BLaER1 (cell line): Measurements from ENCODE around the gene SLC6A12.
A peak's percentile ranks its signal among the peaks of the same experiment; 100 is the strongest.

Experiments
- H3K27ac ChIP-seq: shearing (Covaris generic); formaldehyde crosslinking; 2 replicates; pipeline ENCODE4 v1.8.1; 2022
- H3K27me3 ChIP-seq: shearing (Covaris generic); formaldehyde crosslinking; 2 replicates; pipeline ENCODE4 v1.8.1; 2022
- H3K36me3 ChIP-seq: shearing (Covaris generic); formaldehyde crosslinking; 2 replicates; pipeline ENCODE4 v1.8.1; 2022
- H3K4me1 ChIP-seq: shearing (Covaris generic); formaldehyde crosslinking; 2 replicates; pipeline ENCODE4 v1.8.1; 2022
- H3K4me2 ChIP-seq: shearing (Covaris generic); formaldehyde crosslinking; 2 replicates; pipeline ENCODE4 v1.8.1; 2022
- H3K4me3 ChIP-seq: shearing (Covaris generic); formaldehyde crosslinking; 2 replicates; pipeline ENCODE4 v1.8.1; 2022
- H3K9ac ChIP-seq: shearing (Covaris generic); formaldehyde crosslinking; 2 replicates; pipeline ENCODE4 v1.8.1; 2022
- H3K9me3 ChIP-seq: shearing (Covaris generic); formaldehyde crosslinking; 2 replicates; pipeline ENCODE4 v1.8.1; 2022
- H4K20me1 ChIP-seq: shearing (Covaris generic); formaldehyde crosslinking; 2 replicates; pipeline ENCODE4 v1.8.1; 2022
- Cebpa-rat ChIP-seq: shearing (Covaris generic); IDR thresholded peaks from 2 replicates; pipeline ENCODE4 v1.8.1; 2022

The SLC6A12 gene

GRCh38 chr12:157644-158043, 56.3 kb downstream of the SLC6A12 start:
- Histone ChIP-seq H3K9ac (no peak overlapping the region), H3K4me2 (no peak overlapping the region), H3K27ac (no peak overlapping the region), H3K36me3 (no peaks in the 10 kb centered on the region), H3K9me3 (no peaks in the 10 kb centered on the region), H3K27me3 (no peaks in the 10 kb centered on the region), H4K20me1 (no peaks in the 10 kb centered on the region), H3K4me1 (peaks cover 25% of the 10 kb centered on the region), H3K4me3 (no peak overlapping the region)
- TF ChIP-seq Cebpa-rat: no peak

GRCh38 chr12:156945-157344, 57.0 kb downstream of the SLC6A12 start:
- Histone ChIP-seq H4K20me1 (no peaks in the 10 kb centered on the region), H3K27me3 (no peaks in the 10 kb centered on the region), H3K27ac (no peak overlapping the region), H3K36me3 (no peaks in the 10 kb centered on the region), H3K4me1 (peaks cover 27% of the 10 kb centered on the region), H3K9me3 (no peaks in the 10 kb centered on the region), H3K4me2 (no peak overlapping the region), H3K9ac (no peak overlapping the region), H3K4me3 (no peak overlapping the region)
- TF ChIP-seq Cebpa-rat: no peak

GRCh38 chr12:155646-156045, 58.3 kb downstream of the SLC6A12 start:
- no peak overlapping the region for H3K27ac ChIP-seq
- H3K4me2 ChIP-seq: peak overlapping the region; percentile 18; the same call in 1 of the 2 replicates
- no peak for TF ChIP-seq Cebpa-rat
- no peaks in the 10 kb centered on the region for H4K20me1 ChIP-seq
- peaks cover 27% of the 10 kb centered on the region for H3K4me1 ChIP-seq
- no peaks in the 10 kb centered on the region for H3K9me3 ChIP-seq
- no peaks in the 10 kb centered on the region for H3K36me3 ChIP-seq
- H3K4me3 ChIP-seq: no peak overlapping the region
- no peak overlapping the region for H3K9ac ChIP-seq
- no peaks in the 10 kb centered on the region for H3K27me3 ChIP-seq

GRCh38 chr12:155006-155405, 59.0 kb downstream of the SLC6A12 start:
- no peak for TF ChIP-seq Cebpa-rat
- Histone ChIP-seq H3K9ac (no peak overlapping the region), H3K27ac (no peak overlapping the region), H3K27me3 (no peaks in the 10 kb centered on the region), H3K4me1 (peaks cover 27% of the 10 kb centered on the region), H3K9me3 (no peaks in the 10 kb centered on the region), H3K36me3 (no peaks in the 10 kb centered on the region), H3K4me2 (no peak overlapping the region), H4K20me1 (no peaks in the 10 kb centered on the region), H3K4me3 (no peak overlapping the region)

GRCh38 chr12:154058-154457, 59.9 kb downstream of the SLC6A12 start:
- Histone ChIP-seq H3K36me3 (no peaks in the 10 kb centered on the region), H3K4me1 (peaks cover 27% of the 10 kb centered on the region), H3K9me3 (no peaks in the 10 kb centered on the region), H3K27me3 (no peaks in the 10 kb centered on the region), H3K4me2 (peak overlapping the region; percentile 34; the same call in 1 of the 2 replicates), H3K4me3 (no peak overlapping the region), H4K20me1 (no peaks in the 10 kb centered on the region), H3K9ac (no peak overlapping the region), H3K27ac (no peak overlapping the region; the same call in 1 of the 2 replicates)
- no peak for TF ChIP-seq Cebpa-rat

GRCh38 chr12:153080-153746, 60.7 kb downstream of the SLC6A12 start:
- H3K9ac ChIP-seq: no peak overlapping the region
- no peaks in the 10 kb centered on the region for H3K9me3 ChIP-seq
- no peak overlapping the region; the same call in 1 of the 2 replicates for H3K27ac ChIP-seq
- peaks cover 27% of the 10 kb centered on the region for H3K4me1 ChIP-seq
- peak overlapping the region; percentile 34; the same call in 1 of the 2 replicates for H3K4me2 ChIP-seq
- TF ChIP-seq Cebpa-rat: no peak
- H3K36me3 ChIP-seq: no peaks in the 10 kb centered on the region
- H4K20me1 ChIP-seq: no peaks in the 10 kb centered on the region
- no peaks in the 10 kb centered on the region for H3K27me3 ChIP-seq
- no peak overlapping the region for H3K4me3 ChIP-seq

- Histone ChIP-seq H4K20me1 (no peaks in the 10 kb centered on the region), H3K9me3 (no peaks in the 10 kb centered on the region), H3K9ac (no peak overlapping the region), H3K27me3 (no peaks in the 10 kb centered on the region), H3K4me1 (peaks cover 27% of the 10 kb centered on the region), H3K4me2 (no peak overlapping the region), H3K27ac (no peak overlapping the region), H3K4me3 (no peak overlapping the region), H3K36me3 (no peaks in the 10 kb centered on the region)
- TF ChIP-seq Cebpa-rat: no peak
These were observed 61.5 kb downstream of the SLC6A12 start for GRCh38 chr12:152440-152839.

- H3K9me3 ChIP-seq: no peaks in the 10 kb centered on the region
- H4K20me1 ChIP-seq: no peaks in the 10 kb centered on the region
- H3K4me1 ChIP-seq: peaks cover 27% of the 10 kb centered on the region
- no peak overlapping the region for H3K9ac ChIP-seq
- no peak for TF ChIP-seq Cebpa-rat
- no peak overlapping the region for H3K27ac ChIP-seq
- H3K4me3 ChIP-seq: no peak overlapping the region
- H3K27me3 ChIP-seq: no peaks in the 10 kb centered on the region
- no peak overlapping the region for H3K4me2 ChIP-seq
- H3K36me3 ChIP-seq: no peaks in the 10 kb centered on the region
These were observed 62.4 kb downstream of the SLC6A12 start for GRCh38 chr12:151579-151978.

- Histone ChIP-seq H3K9ac (no peak overlapping the region), H4K20me1 (no peaks in the 10 kb centered on the region), H3K36me3 (no peaks in the 10 kb centered on the region), H3K27ac (no peak overlapping the region), H3K27me3 (no peaks in the 10 kb centered on the region), H3K4me2 (no peak overlapping the region), H3K4me1 (peaks cover 14% of the 10 kb centered on the region), H3K9me3 (no peaks in the 10 kb centered on the region), H3K4me3 (no peak overlapping the region)
- no peak for TF ChIP-seq Cebpa-rat
These were observed 65.1 kb downstream of the SLC6A12 start for GRCh38 chr12:148676-149416.

GRCh38 chr12:147242-147641, 66.7 kb downstream of the SLC6A12 start:
- H3K27ac ChIP-seq: no peak overlapping the region
- no peak overlapping the region for H3K4me2 ChIP-seq
- H3K9me3 ChIP-seq: no peaks in the 10 kb centered on the region
- H3K36me3 ChIP-seq: no peaks in the 10 kb centered on the region
- H3K4me1 ChIP-seq: no peaks in the 10 kb centered on the region
- H3K9ac ChIP-seq: no peak overlapping the region
- no peaks in the 10 kb centered on the region for H4K20me1 ChIP-seq
- TF ChIP-seq Cebpa-rat: no peak
- H3K27me3 ChIP-seq: no peaks in the 10 kb centered on the region
- no peak overlapping the region for H3K4me3 ChIP-seq
